Eye (tissue), 1 donor: ENCODE measurements around the gene THBD.

Experiments
- DNase-seq: peaks from one replicate; pipeline ENCODE4 v3.0.0-alpha.2; 2015

Gene THBD

DNA sequence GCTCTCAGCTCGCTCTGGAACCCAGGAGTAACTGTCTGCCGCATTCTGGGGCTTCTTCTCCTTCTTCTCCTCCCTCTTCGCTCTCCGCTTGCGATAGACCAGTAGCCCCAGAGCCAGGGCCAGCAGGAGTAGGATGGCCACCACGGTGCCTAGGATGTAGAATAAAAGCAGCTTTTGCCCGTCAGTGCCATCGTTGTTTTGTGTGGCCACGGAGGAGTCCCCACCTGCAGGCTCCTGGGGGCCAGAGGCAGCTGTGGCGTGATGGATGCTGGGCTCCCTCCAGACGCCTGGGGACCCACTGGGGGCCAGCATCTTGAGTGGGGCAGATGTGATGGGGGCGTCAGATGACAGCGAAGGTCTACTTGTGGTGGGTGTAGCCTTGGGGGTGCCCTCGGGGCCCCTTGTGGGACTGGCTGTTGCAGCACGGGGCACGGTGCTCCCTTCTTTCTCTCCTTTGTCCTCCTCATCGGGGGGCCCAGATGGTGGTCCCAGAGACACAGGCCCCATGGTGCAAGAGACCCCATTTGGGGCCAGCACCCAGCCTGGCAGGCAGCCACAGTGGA lies 34.9 kb upstream of the THBD start:
- DNase-seq = no peak

DNA sequence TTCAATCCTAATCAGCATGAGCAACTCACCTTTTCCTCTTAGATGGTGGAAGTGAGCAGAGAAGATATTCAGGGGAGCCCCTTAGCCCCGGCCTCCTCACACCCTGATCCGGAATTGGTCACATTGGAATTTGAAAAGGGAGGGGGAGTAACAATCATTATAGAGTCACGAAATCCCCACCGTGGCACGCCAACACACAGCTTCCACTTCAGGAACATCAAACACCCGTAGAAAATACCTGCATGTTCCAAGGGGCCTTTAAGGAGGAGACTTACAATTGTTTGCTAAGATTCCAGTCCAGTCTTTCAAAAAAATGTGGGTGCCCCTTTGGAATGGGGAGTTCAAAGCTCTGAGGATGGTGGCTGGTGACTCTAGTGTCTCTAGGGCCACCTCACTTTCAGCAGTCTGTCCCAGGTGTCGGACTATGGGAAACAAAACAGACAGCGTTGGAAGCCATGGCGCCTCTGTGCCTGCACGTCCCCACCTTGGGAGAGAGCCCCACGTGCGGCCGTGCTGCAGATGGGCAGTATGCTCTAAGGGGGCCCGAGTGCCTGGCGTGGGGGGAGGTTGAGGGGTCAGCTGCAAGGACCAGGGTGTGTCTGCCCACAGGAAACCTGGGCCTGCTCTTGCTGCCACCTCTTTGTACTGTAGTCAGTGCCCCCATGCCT lies 34.2 kb upstream of the THBD start:
- DNase-seq = no peak

DNA sequence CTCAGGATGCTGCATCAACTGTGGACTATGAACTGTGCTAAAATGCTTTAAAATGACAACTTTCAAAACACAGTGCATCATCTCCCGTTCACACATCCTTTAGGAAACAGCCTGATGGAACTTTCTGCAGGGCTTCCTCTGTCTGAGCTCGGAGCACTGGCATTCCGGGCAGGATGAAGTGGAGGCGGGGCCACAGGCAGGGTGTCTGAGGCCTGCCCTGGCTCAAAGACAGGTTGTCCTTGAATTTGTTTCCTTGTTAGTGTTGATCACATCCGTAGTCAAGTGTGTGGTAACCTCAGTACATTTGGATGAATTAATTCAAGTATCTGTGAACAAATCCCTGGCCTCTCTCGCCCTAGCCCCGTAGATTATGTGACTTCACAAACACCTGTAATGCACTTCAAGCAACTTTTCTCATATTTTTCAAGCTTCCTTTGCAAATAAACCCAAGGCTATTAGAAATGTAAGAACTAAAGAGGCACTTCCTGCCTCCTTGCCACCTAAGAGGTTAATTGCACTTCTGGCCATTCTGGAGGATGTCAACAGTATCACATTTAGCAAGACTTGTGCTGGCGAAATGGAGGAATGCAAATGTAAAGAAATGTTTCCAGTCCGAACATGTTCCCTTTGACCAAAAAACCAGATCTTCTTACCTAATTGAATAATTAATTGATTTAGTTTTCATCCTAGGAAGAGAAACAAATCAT lies 33.5 kb upstream of the THBD start:
- no peak for DNase-seq

DNA sequence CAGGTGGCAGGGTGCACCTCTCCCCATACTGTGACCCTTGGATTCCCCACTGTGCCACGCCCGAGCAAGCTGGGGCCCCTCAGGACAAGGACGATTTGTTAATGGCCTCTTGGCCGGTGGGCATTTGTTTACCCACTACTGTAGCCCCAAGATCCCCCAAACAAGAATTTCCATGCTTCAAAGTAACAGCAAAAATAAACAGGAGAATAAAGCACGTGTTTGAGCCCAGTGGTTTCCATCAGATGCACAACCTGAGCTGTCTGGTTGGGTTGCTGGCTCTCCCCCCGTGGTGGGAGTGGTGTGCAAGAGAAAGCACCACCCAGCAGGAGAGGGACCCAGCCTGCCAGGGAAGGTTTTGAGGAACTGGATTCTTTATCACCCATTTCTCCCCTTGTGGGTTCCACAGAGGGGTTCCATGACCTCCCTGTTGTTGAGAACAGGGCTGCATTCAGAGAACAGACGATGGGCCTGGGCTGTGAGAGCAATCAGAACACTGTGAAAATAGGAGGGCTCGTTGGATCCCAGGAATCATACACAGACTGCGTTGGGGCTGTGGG lies 31.9 kb upstream of the THBD start:
- no peak for DNase-seq

DNA sequence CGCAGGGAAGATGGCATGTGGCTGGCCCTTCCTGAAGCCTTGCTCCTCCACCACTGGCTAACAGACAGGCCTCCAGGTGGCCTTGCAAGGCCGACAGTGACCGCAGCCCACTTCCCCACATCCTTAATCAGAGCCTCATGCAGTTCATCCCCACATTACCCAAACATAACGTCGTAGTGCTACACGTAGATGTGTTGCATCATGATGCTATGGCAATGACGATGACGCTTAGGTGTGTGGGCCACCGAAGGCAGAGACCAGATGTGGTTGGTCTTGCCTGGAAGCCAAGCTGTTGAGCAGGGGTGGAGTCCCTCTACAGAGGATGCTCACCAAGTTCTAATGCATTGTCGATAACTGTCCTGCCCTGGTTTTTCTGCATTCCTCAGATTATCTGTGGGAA lies 31.0 kb upstream of the THBD start:
- DNase-seq = no peak

DNA sequence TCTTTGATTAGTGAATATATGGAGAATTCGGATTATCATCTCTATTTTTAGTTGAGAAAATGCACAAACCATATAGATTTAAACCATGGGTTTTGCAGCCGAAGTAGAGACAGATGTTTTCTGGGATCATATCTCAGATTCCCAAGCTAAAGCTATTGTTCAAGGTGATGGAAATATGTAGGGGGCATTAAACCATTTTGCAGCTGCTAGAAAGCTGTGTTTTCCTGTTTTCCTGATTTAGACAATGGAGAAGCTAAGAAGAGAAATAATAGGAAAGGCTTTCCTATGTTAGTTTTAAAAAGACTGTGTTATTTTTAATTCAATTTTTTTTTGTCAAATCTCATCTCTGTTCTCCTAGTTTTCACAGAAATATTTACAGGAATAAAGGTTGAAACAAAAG lies 30.5 kb upstream of the THBD start:
- no peak for DNase-seq

DNA sequence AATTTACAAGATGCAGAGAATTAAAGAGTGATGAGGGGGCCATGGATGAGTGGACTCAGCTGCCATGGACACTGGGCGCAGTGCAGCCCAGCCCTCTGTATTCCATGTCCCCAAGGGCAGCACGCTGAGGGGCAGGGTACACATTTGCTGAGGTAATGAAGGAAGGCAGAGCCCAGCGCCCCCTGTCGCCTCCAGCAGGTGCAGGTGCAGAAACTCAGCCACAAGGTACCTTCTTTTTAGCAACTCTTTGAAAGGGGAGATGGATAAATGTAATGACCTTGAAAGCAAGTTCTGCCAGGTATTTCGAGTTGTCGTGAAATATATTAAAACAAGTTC lies 29.5 kb upstream of the THBD start:
- peak; percentile 85 for DNase-seq

DNA sequence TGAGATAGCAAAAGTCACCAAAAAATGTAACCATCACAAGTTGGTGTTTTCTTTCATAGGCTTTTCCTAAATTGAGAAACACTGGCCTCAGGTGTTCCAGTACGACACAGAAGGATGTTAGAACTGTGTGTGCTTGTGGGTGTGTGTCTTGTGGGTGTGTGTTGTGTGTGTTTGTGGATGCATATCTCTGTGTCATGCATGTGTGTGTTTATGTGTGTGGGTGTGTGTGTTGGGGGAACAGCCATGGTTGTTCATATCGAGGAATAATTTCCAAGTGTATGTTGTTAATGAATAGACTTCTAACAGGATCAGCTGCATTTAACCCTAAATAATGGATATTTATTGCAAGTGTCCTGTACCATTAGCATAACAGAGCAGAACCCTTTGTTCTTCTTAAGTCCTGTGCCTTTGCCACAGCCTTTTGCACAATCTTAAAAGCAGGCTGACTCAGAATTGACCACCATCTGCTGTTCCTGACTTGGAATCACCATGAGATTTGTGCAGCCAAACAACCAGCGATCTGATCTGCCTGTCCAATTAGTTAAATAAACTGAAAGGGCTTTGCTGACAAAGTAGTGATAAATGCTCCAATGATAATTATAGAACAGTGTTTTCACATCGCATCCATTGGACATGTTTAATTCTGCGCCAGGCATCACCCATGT lies 29.0 kb upstream of the THBD start:
- peak; percentile 88 for DNase-seq

DNA sequence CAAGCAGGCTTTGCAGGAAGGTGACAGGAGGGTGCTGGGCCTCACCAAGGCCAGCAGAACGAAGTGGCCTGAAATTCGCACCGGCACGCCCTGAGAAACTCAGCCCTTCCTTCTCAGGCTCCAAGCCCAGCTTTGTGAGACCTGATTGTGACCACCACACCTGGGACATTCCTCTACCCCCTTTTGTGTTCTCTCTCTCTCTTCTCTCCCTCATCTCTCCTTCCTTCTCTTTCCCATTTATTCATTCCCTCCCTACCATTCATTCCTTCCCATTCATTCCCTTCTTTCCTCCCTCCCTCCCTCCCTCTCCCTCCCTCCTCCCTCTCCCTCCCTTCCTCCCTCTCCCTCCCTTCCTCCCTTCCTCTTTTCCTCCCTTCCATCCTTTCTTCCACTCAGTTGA lies 27.8 kb upstream of the THBD start:
- DNase-seq = no peak

DNA sequence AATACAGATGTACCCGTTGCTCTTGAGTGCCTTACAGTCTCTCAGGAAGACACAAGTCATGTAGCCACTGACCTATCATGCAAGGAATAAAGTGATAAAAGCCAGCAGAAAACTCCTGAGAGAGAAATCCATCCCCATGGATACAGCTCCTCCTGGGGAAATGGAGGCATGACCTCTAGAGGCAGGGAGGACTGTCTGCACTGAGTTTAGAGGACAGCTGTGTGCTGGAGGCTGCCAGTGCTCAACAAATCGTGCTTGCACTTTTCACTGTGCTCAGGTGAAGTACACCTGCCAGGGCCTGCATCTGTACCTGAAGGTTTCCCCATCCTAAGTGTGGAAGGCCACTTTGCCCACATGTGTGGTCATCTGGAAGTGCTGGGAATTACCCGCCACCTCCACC lies 24.6 kb upstream of the THBD start:
- no peak for DNase-seq

DNA sequence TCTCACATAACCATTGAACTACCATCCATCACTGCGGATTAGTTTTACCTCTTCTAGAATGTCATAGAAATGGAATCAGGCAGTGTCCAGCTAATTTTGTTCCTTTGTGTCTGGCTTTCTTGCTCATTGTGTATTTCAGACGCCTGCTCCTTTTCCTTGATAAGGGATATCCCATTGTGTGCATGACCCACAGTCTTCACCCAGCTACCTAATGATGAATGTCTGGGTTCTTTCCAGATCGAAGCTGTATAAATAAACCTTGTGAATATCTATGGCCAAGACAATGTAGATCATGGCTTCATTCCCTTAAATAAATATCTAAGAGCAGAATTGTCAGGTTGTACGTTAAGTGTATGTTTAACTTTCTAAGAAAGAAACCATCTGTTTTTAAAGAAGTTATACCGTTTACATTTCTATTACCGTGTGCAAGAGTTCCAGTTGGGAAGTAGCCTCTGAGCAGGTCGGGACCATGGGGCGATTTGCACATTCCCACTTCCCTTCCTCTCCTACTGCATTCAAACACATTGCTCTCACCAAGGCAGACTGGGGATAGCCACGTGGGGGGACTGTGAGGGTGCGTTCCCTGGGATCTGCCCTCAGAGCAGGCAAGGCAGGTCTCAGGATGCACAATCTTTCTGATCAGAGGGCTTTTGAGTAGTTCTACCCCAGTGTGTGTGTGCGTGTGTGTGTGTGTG lies 23.6 kb upstream of the THBD start:
- no peak for DNase-seq

DNA sequence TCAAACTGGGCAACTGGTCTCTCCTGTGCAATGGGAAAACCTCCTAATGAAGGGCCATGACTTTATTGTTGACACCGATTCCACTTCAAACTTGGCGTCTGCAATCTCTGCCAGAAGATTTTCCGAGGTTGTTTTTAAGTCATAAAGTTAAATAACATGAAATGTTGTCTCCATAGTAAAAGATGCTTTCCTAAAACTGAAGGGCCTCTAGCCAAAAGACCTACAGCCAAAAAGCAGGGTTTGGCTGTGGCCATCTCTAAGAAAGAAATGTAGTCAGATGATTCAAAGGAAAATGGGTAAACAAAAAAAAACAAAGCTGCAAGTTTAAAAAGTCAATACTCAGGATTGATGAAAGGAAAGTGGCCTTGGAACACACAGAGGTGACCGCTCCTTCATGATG lies 22.5 kb upstream of the THBD start:
- no peak for DNase-seq

DNA sequence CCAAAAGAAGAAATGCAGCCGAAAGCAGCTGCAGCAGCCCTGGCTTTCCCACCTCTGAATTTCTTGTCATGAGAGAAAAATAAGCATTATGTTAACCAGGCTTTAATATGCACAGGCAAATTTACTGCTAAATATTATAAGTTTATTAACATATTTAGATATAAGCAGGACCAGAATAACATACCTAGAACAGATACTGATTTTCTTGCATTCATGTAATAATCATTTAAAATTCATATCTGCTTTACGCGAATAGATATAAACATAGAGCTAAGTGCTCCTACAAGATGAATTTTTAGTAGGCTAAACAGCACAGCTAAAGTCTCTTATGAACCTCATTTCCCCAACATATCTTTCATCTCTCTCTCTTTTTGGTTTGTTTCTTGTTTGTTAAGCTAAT lies 21.9 kb upstream of the THBD start:
- no peak for DNase-seq

DNA sequence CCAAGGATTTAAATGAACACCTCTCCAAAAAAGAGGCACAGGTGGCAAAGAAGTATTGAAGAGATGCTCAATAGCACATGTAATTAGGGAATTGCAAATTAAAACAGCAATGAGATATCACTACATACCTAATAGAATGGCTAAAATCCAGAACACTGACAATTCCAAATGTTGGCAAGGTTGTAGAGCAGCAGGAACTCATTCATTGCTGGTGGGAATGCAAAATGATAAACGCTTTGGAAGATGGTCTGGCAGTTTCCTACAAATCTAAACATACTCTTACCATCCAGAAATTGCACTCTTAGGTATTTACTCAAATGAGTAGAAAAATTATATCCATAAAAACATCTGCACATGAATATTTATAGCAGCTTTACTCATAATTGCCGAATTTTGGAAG lies 19.6 kb upstream of the THBD start:
- DNase-seq = no peak

DNA sequence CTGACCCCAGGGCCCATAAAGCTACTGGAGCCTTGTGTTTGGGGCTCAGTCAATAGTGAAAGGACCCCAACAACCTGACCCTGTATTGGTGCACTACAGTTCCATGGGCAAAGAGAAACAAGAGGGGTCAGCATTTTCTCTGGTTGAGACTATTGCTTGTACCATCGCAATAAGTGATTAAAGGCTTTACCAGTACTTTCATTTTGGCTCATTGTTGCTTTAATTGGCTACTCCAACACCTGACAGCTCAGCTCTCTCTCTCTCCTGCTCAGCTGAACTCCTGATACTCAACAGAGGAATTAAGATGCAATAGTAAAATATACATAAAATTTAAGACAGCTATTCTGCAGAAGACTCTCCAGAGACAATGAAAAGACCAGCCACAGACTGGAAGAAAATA lies 18.8 kb upstream of the THBD start:
- no peak for DNase-seq

DNA sequence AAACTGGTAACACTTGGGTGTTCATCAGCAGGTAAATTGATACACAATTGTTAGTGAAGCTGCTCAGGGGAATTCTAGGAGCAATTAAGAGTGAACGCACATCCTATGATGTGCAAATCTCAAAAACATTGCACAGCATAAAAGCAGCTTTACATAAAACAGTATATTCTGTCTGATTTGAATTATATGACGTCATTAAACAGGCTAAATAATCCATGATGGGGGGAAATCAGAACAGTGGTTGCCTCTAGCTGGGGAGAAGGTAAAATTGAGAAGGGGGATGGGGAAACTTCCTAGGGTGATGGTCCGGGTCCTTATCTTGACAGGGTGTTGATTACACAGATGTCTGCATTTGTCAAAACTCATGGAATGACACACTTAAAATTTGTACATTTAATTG lies 17.3 kb upstream of the THBD start:
- DNase-seq = no peak

DNA sequence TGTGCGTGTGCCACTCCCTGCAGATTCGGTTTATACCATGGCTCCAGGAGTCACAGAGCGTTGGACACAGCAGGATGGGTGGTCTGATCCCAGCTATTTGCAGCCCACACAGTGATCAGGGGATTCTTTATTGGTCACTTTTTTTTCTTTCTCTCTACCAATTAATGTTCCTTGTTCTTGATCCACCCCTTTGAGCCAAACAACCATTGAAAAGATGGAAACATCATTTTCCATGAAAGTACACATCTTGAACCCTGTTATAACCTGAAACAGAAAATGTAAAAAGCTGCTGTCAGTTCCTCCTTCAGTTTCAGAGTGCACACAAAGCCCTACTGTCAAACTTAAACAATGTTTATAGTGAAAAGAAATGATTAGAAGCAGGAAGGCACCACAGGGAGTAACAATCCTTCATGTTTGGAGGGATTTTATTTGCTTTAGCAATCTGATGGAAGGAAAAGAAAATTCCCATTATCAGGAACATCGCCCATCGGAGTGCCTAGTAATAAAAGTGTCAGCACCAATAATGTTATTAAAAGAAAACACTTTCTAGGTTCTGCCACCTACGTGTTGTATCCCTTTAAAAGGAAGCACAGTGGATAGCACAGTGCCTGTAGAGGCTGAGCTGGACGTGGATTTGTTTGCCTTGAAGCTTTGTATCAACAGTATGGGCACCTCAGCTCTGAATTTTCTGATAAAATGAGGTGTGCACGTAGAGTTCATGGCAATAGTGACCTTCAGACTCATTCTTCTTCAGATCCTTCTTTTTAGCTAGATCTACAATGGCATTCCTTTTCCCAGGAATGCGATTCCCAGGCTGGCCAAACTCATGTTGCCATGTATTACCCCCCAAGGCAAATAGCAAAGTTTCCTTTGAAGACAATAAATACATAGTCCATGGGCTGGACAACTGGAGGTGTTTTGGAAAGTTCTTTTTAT lies 16.1 kb upstream of the THBD start:
- DNase-seq = peak; percentile 70

DNA sequence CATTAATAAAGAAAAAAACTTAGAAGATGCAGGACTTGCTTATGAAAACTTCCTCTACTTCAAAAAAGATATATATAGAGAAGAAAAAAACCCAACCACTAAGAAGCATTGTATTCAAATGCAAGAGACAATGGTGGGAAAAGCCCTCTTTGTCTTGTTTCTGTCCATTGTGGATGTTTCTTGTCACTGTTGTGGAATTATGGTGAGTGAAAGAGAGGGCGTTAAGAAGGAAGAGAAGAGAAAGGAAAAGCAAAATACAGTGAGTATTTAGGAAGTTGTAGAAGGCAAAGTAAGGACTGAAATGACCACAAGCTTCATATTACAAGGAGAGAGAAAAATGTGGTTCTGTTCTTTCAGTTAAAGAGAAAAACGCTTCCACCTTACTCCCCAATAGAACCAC lies 14.1 kb upstream of the THBD start:
- DNase-seq = no peak

DNA sequence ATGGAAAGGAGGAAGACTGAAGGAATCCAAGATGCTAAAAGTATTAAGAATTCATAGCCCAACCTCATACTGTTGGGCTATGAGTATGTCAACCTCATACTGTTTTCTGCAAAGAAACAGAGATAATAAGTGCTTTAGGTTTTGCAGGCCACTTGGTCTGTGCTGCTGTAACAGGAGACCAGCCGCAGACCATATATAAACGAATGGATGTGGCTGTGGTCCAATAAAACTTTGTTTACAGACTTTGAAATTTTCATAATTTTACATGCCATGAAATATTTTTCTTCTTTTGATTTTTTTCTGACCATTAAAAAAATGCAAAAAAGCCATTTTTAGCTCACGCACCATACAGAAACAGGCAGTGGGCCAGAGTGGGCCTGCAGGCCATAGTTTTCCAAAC lies 13.7 kb upstream of the THBD start:
- DNase-seq = no peak

DNA sequence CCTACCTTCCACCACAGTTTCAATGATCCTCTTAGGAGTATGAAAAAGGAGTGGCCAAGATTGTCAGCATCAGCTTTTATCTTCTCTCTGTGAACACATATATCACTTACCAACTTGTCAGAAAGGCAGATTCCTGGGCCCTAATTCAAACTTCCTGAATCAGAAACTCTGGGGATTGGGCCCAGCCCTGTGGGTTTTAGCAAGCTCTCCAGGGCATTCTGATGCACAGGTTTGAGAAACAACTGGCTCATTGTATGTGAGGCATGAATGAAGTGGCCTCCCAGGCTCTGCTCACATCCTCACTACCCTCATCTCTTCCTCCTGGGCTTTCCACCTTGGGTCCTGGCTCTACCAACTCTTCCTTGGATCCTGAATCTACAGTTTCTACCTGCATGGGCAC lies 13.2 kb upstream of the THBD start:
- DNase-seq = no peak

DNA sequence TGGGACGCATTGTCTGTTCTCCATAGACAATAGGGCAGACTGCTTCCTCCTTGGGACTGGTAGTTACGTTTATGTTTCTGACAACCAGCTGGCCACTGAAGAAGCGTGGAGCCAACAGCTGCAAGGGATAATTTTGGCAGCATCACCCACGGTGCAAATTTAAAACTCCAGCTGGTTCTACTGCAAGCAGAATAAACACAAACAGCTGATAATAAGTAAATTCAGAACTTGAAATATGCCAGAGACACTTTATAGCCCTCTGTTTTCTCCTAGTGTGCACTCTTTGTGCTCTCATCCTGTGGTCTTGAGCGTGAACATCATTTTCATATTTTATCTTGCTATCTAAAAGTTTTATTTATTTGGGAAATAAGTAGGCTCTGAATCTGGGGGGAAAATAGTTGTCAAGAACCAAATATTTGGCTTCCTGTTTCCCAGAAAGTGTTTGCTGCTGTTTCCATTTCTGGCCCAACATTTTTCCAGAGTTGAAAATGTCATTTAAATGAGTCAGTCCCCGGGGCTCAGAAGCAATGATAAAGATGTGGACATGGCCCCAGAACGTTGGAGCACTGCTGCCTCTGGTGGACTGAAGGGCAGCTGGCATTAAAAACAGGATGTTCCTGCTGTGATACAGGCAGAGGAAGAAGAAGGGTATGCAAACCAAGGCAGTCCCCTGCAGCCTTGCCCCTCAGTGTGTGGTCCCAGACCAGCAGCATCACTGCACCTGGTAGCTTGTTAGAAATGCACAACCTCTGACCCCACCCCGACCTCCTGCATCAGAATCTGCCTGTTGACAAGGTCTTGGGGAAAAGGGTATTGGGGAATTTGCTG lies 12.5 kb upstream of the THBD start:
- peak; percentile 56 for DNase-seq
